Choroid plexus epithelial cell (primary cell): ENCODE data around the gene DDIAS.
A peak's percentile ranks its signal among the peaks of the same experiment; 100 is the strongest.
"Not testable (repeated sequence)": the region's sequence is repeated elsewhere in the genome, so short reads cannot be mapped to it uniquely, and the experiment has no call there.

ENCODE experiments used
- DNase-seq: peaks from one replicate; pipeline ENCODE4 v3.0.0-alpha.2; 2010; ENCODE audit warnings: low read depth
- H3K4me3 ChIP-seq: 2 replicates; pipeline ENCODE4 v1.5.1; 2011; ENCODE audit warnings: low read depth, mild to moderate bottlenecking, control low read depth, low read length, moderate library complexity
- CTCF ChIP-seq: conservative IDR thresholded peaks from 2 replicates; pipeline ENCODE4 v1.5.1; 2011; ENCODE audit warnings: low read depth, mild to moderate bottlenecking, control low read depth, inconsistent platforms, low read length, moderate library complexity

The DDIAS gene

GRCh38 chr11:82959987-82960778 is 58.6 kb downstream of the DDIAS start:
- no peak for DNase-seq
- H3K4me3 ChIP-seq = no peak overlapping the region
- no peak for TF ChIP-seq CTCF

- no peak for TF ChIP-seq CTCF
- DNase-seq = no peak
- no peak overlapping the region for H3K4me3 ChIP-seq
These were observed 59.2 kb downstream of the DDIAS start for GRCh38 chr11:82960779-82961143.

- DNase-seq, H3K4me3 ChIP-seq: not testable (repeated sequence)
These were observed 60.5 kb downstream of the DDIAS start for GRCh38 chr11:82962021-82962420.

- no peak for TF ChIP-seq CTCF
- DNase-seq = no peak
- H3K4me3 ChIP-seq = no peak overlapping the region
These were observed 65.8 kb downstream of the DDIAS start for GRCh38 chr11:82967381-82967780.

- H3K4me3 ChIP-seq = no peak overlapping the region
- no peak for TF ChIP-seq CTCF
- no peak for DNase-seq
These were observed 68.3 kb downstream of the DDIAS start for GRCh38 chr11:82969811-82970210.

GRCh38 chr11:82970507-82971083 is 69.1 kb downstream of the DDIAS start:
- not testable (repeated sequence) for DNase-seq
- peak overlapping the region; percentile 2 for H3K4me3 ChIP-seq

GRCh38 chr11:82971519-82971946 is 70.0 kb downstream of the DDIAS start:
- not testable (repeated sequence) for H3K4me3 ChIP-seq, DNase-seq

- H3K4me3 ChIP-seq = no peak overlapping the region
- no peak for TF ChIP-seq CTCF
- no peak for DNase-seq
These were observed 70.6 kb downstream of the DDIAS start for GRCh38 chr11:82972103-82972502.
